Skeletal muscle satellite cell (primary cell): ENCODE results near the gene KRTAP5-8. TPM values are rescaled to one million over a fixed set of nuclear protein-coding genes. Genes with fewer than 3 reads are reported as not detected.
"Not testable (repeated sequence)": the region's sequence is repeated elsewhere in the genome, so short reads cannot be mapped to it uniquely, and the experiment has no call there.

ENCODE experiments used
- H3K27me3 ChIP-seq: 2 replicates; pipeline ENCODE4 v1.7.0; 2013; ENCODE audit warnings: low read length; ENCODE audit not compliant: control insufficient read depth, insufficient read depth
- H3K36me3 ChIP-seq: 2 replicates; pipeline ENCODE4 v1.7.0; 2013; ENCODE audit warnings: mild to moderate bottlenecking, control low read depth, low read length; ENCODE audit not compliant: insufficient read depth
- H3K4me1 ChIP-seq: 2 replicates; pipeline ENCODE4 v1.7.0; 2013; ENCODE audit warnings: low read length; ENCODE audit not compliant: control insufficient read depth, insufficient read depth
- H3K4me2 ChIP-seq: 2 replicates; pipeline ENCODE4 v1.7.0; 2013; ENCODE audit warnings: mild to moderate bottlenecking, low read length
- H3K4me3 ChIP-seq: 2 replicates; pipeline ENCODE4 v1.7.0; 2013; ENCODE audit warnings: low read length
- H3K9ac ChIP-seq: 2 replicates; pipeline ENCODE4 v1.7.0; 2013; ENCODE audit warnings: mild to moderate bottlenecking, low read depth, low read length, moderate library complexity
- H3K9me3 ChIP-seq: replicated peaks from 2 replicates; pipeline ENCODE4 v1.7.0; 2013; ENCODE audit warnings: mild to moderate bottlenecking, control low read depth, low read length
- small RNA-seq: library from RNA; depleted of rRNA; stranded (forward); fragments of <200 nt; gene quantifications from one replicate; pipeline ENCODE3, GENCODE V24; 2012

The KRTAP5-8 gene

DNA sequence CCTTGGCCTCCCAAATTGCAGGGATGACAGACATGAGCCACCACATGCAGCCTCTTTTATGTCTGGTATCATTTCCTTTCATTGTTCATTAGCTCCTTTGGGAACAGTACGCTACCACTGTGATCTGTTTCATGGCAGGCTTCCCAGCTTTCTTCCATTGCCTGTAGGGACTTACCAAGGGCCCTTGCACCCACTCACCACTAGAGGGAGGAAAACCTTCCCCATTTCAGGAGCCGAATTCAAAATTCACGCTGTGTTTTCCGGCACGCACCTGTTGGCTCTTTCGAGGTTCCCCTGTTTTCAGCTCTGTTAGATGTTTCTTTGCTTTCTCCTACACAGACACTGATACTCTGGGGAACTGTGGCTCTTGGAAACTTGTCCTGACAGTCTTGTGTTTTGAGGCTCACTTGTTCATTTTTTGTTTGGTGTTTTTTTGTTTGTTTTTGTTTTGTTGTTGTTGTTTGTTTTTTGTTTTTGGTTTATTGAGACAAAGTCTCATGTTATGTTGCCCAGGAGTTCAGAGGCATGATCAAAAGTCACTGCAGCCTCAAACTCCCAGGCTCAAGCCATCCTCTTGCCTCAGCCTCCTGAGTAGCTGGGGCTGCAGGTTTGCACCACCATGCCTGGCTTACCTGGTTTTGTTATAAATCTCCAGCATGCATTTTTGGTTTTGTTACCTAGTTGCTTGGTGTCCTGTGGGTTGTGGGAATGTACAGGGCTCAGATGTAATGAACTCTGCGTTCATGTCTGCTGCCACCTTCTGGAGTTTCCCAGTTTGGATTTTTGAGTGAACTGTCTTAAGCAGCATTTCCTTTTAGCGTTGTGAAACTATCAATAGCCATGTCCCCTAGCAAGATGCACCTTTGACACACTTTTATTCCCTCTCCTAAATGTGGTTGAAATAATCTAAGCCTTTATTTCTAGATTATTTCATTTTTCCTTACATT is 42.5 kb downstream of the KRTAP5-8 start:
- H3K9me3 ChIP-seq = no peaks in the 10 kb centered on the region
- no peak overlapping the region for H3K9ac ChIP-seq
- H3K27me3 ChIP-seq = peaks cover 14% of the 10 kb centered on the region
- no peaks in the 10 kb centered on the region for H3K4me1 ChIP-seq
- H3K4me2 ChIP-seq = no peak overlapping the region
- no peak overlapping the region for H3K4me3 ChIP-seq
- no peaks in the 10 kb centered on the region for H3K36me3 ChIP-seq

DNA sequence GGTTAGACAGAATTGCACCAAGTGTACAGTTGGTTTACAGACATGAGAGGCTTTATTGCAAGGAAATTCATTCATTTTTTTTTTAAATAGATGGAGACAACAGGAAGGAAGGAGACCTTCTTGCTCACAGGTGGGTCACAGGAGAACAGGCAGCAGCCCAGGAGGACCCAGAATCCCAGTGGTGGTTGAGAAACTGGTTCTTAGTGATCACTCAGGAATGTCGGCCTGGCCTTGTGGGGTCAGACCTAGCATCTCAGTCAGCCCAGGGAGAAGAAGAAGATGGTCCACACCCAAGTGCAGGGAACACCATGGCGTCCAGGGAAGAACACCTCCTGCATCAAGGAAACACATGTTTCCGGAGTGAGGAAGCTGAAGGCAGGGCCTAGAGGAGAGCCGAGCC is 44.0 kb downstream of the KRTAP5-8 start:
- no peak overlapping the region for H3K4me3 ChIP-seq
- no peaks in the 10 kb centered on the region for H3K9me3 ChIP-seq
- H3K4me1 ChIP-seq = no peaks in the 10 kb centered on the region
- no peak overlapping the region for H3K9ac ChIP-seq
- peaks cover 7% of the 10 kb centered on the region for H3K27me3 ChIP-seq
- H3K36me3 ChIP-seq = no peaks in the 10 kb centered on the region
- H3K4me2 ChIP-seq = no peak overlapping the region

DNA sequence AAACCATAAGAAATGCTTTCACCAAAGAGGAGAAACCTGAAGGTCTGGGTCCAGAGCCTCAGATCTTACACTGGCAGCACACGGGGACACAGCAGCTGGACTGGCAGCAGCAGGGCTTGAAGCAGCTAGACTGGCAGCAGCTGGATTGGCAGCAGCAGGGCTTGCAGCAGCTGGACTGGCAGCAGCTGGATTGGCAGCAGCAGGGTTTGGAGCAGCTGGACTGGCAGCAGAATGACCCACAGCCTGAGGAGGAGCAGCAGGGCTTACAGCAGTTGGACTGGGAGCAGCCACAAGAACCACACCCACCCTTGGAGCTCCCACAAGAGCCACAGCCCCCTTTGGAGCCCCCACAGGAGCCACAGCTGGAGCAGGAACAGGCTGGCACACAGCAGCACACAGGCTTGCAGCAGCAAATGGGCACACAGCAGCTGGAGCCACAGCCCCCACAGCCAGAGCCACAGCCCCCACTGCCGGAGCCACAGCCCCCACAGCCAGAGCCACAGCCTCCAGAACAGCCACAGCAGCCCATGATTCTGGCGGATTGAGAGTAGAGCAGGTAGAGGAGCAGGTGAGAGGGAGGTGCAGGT is 44.6 kb downstream of the KRTAP5-8 start, which contains the start of gene KRTAP5-11:
KRTAP5-11 (minus strand) TSS at position 567 of the 587 bp plus-strand sequence; CDS start at position 529, 38 bp downstream.
- Histone ChIP-seq H3K9ac (no peak within 1 kb of the TSS), H3K9me3 (no peaks in the 10 kb centered on the region)

DNA sequence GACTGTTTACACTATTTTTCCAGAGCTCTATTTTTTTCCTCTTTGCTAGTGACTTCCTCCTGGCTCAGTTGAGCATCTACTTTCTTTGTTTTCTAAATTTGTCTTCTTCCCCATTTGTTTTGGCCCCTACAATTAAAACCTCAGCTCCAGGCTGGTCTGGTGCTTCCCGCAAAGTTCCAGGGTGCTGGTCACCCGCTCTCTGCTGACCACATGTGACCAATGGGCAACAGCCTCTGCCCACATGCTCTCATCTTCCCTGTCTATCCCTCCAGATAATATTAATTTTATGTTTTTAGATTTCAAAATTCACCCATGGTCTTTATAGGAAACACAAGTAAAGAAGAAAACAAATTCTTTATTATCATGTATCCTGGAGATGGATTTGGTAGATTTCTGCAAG is 45.1 kb downstream of the KRTAP5-8 start:
- H3K27me3 ChIP-seq, H3K4me3 ChIP-seq, H3K9ac ChIP-seq, H3K36me3 ChIP-seq, H3K4me2 ChIP-seq, H3K4me1 ChIP-seq, H3K9me3 ChIP-seq: not testable (repeated sequence)

More for the DNA sequence above, 44.6 kb downstream of the KRTAP5-8 start, which contains the start of gene KRTAP5-11:
- Histone ChIP-seq H3K4me1 (no peaks in the 10 kb centered on the region), H3K4me2 (no peak within 1 kb of the TSS), H3K4me3 (no peak within 1 kb of the TSS), H3K36me3 (no peaks in the 10 kb centered on the region), H3K27me3 (peaks cover 7% of the 10 kb centered on the region)

DNA sequence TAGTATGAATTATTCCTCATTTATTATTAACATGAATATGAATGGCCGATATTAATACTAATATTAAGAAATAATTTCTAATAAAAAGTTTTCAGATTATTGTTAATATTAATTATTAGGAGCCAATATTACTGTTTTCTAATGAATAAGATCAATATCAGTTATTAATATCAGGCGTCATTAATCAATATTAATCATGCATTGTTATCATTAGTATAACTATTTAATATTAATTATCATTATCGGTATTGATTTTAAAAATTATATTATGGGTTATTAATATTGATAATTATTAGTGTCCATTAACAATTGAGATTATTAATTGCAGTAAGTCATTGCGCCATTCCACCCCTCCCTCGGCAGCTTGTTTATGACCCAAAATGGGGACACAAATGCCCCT is 47.8 kb downstream of the KRTAP5-8 start:
- H3K9ac ChIP-seq, H3K4me2 ChIP-seq, H3K9me3 ChIP-seq, H3K4me3 ChIP-seq, H3K36me3 ChIP-seq, H3K4me1 ChIP-seq, H3K27me3 ChIP-seq: not testable (repeated sequence)

DNA sequence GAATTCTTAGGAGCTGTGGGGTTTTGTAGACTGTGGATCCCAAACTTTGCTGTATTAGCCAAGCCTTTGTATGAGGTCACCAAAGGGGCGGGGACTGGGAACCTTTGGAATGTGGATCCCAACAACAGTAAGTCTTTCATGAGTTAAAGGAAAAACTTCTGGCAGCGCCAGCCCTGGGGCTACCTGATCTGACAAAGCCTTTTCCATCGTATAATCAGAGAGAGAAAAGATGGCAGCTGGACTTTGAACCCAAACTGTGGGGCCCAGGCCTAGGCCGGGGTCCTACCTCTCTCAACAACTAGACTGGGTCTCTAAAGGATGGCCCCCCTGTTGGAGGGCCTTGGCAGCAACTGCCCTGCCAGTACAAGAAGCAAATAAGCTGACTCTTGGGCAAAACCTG is 50.5 kb downstream of the KRTAP5-8 start:
- not testable (repeated sequence) for H3K4me3 ChIP-seq, H3K27me3 ChIP-seq, H3K36me3 ChIP-seq, H3K9me3 ChIP-seq, H3K9ac ChIP-seq, H3K4me2 ChIP-seq, H3K4me1 ChIP-seq

Small RNA genes within 50 kb of the gene (small RNA-seq; reads per million reads assigned to genes)
- gene AP000867.1 (not detected), gene KRTAP5-14P (not detected)
